Neuronal stem cell (in vitro differentiated cells): ENCODE measurements around the gene NCEH1.

Experiments
- DNase-seq: peaks from one replicate; pipeline ENCODE4 v3.0.0-alpha.2; 2013; ENCODE audit warnings: low spot score
- H2AFZ ChIP-seq: one replicate; pipeline ENCODE4 v1.6.1; 2013; ENCODE audit warnings: mild to moderate bottlenecking, low read length, inconsistent platforms
- H2AK5ac ChIP-seq: 2 replicates; pipeline ENCODE4 v1.6.1; 2013; ENCODE audit warnings: low read depth, mild to moderate bottlenecking, inconsistent platforms, low read length, moderate library complexity, mixed read lengths
- H2BK120ac ChIP-seq: 2 replicates; pipeline ENCODE4 v1.6.1; 2013; ENCODE audit warnings: low read depth, mild to moderate bottlenecking, inconsistent platforms, low read length, moderate library complexity, mixed read lengths
- H2BK12ac ChIP-seq: one replicate; pipeline ENCODE4 v1.6.1; 2013; ENCODE audit warnings: low read length, inconsistent platforms
- H2BK15ac ChIP-seq: 2 replicates; pipeline ENCODE4 v1.6.1; 2013; ENCODE audit warnings: mild to moderate bottlenecking, low read length, inconsistent platforms, mixed read lengths
- H2BK5ac ChIP-seq: one replicate; pipeline ENCODE4 v1.6.1; 2013; ENCODE audit warnings: inconsistent platforms, mild to moderate bottlenecking, low read length, moderate library complexity
- H3K14ac ChIP-seq: one replicate; pipeline ENCODE4 v1.6.1; 2013; ENCODE audit warnings: low read length, inconsistent platforms
- H3K18ac ChIP-seq: 2 replicates; pipeline ENCODE4 v1.6.1; 2013; ENCODE audit warnings: low read length, inconsistent platforms
- H3K23ac ChIP-seq: 2 replicates; pipeline ENCODE4 v1.6.1; 2013; ENCODE audit warnings: low read depth, mild to moderate bottlenecking, mixed read lengths, low read length, inconsistent platforms; ENCODE audit not compliant: poor library complexity
- H3K27ac ChIP-seq: replicated peaks from 3 replicates; pipeline ENCODE4 v1.5.1; 2013; ENCODE audit warnings: low read length, inconsistent platforms
- H3K27me3 ChIP-seq, 3 experiments: 2 replicates each; pipeline ENCODE4 v1.6.1; 2013; ENCODE audit warnings: low read length in 3 of 3, mild to moderate bottlenecking in 2 of 3, inconsistent platforms in 1 of 3, low read depth in 1 of 3, mixed read lengths in 1 of 3, moderate library complexity in 1 of 3; ENCODE audit not compliant: control insufficient read depth in 3 of 3, insufficient read depth in 3 of 3
- H3K36me3 ChIP-seq, 2 donors: replicated peaks in 1 of 2; 2 replicates each; pipeline ENCODE4 v1.6.1; 2013; ENCODE audit warnings: low read length in 2 of 2; ENCODE audit not compliant: control insufficient read depth in 2 of 2, insufficient read depth in 2 of 2
- H3K4ac ChIP-seq: 2 replicates; pipeline ENCODE4 v1.6.1; 2013; ENCODE audit warnings: inconsistent platforms, mild to moderate bottlenecking, low read length, moderate library complexity
- H3K4me1 ChIP-seq, 2 donors: 1 replicate in 1 of 2; 2 replicates in 1 of 2; pipeline ENCODE4 v1.6.1; 2013; ENCODE audit warnings: low read length in 2 of 2, low read depth in 1 of 2; ENCODE audit not compliant: control insufficient read depth in 2 of 2, insufficient read depth in 1 of 2
- H3K4me2 ChIP-seq: one replicate; pipeline ENCODE4 v1.6.1; 2013; ENCODE audit warnings: mild to moderate bottlenecking, low read length, inconsistent platforms; ENCODE audit not compliant: insufficient read depth, poor library complexity, severe bottlenecking
- H3K4me3 ChIP-seq, 2 donors: 2 replicates each; pipeline ENCODE4 v1.5.1; 2013; ENCODE audit warnings: low read length in 2 of 2, mild to moderate bottlenecking in 2 of 2, inconsistent platforms in 1 of 2, moderate library complexity in 1 of 2
- H3K79me1 ChIP-seq: one replicate; pipeline ENCODE4 v1.6.1; 2013; ENCODE audit warnings: low read depth, mild to moderate bottlenecking, inconsistent platforms, low read length, moderate library complexity
- H3K9ac ChIP-seq: one replicate; pipeline ENCODE4 v1.6.1; 2013; ENCODE audit warnings: mild to moderate bottlenecking, low read depth, low read length, inconsistent platforms; ENCODE audit not compliant: poor library complexity
- H3K9me3 ChIP-seq, 2 donors: replicated peaks in 1 of 2; 2 replicates each; pipeline versions ENCODE3 to v1.6.1; 2013; ENCODE audit warnings: low read length in 2 of 2, mild to moderate bottlenecking in 2 of 2, inconsistent platforms in 1 of 2, low read depth in 1 of 2, mixed read lengths in 1 of 2, moderate library complexity in 1 of 2; ENCODE audit not compliant: control insufficient read depth in 2 of 2, insufficient read depth in 1 of 2
- H4K8ac ChIP-seq: one replicate; pipeline ENCODE4 v1.6.1; 2013; ENCODE audit warnings: low read depth, mild to moderate bottlenecking, inconsistent platforms, low read length, moderate library complexity
- H4K91ac ChIP-seq: one replicate; pipeline ENCODE4 v1.6.1; 2013; ENCODE audit warnings: low read length, low read depth, mild to moderate bottlenecking, inconsistent platforms; ENCODE audit not compliant: poor library complexity
- WGBS, 2 donors: extraction: QIAGEN DNeasy Blood & Tissue Kit; methylation state at CpG; one replicate each; pipeline ENCODE4 v1.1.7; 2013; ENCODE audit warnings: missing lambda C conversion rate in 2 of 2, mixed read lengths in 1 of 2; ENCODE audit not compliant: insufficient read length in 2 of 2, insufficient replicate concordance in 1 of 2; ENCODE audit errors: extremely low coverage in 2 of 2; 5-methylcytosine and 5-hydroxymethylcytosine counted together

Gene NCEH1

DNA sequence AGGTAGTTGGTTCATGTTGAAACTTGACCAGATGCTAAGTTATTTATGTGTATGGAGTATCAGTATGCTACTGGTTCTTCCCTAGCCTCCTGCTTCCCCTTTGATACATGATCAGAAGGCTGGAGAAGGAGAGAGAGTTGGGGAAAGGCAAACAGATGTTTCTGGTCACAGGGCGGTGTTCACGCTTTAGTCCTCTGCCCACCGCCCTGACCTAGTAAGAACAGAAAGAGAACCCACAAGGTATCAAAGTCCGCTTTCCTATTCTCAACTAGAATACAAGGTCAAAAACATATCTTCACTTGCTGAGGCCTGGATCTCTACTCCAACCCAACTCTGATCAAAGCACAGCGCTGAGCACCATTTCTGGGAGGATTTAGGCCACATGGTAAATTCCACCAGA, 55.5 kb downstream of the NCEH1 start:
- no peak overlapping the region for H3K18ac ChIP-seq
- WGBS, 2 donors = no CpG with 5 or more reads among the region's 5 CpGs
- H3K36me3 ChIP-seq = no peaks in the 10 kb centered on the region
- H2BK15ac ChIP-seq = no peak overlapping the region
- H3K27ac ChIP-seq = no peak overlapping the region
- no peak overlapping the region for H2BK5ac ChIP-seq
- no peak overlapping the region for H3K9ac ChIP-seq
- no peak overlapping the region for H3K4me3 ChIP-seq
- no peak overlapping the region for H2BK120ac ChIP-seq
- H3K4me1 ChIP-seq = peaks cover 0 to 3% of the 10 kb centered on the region in 2 donors
- H3K27me3 ChIP-seq = no peaks in the 10 kb centered on the region
- no peak for DNase-seq
- no peak overlapping the region for H3K14ac ChIP-seq
- no peak overlapping the region for H3K4me2 ChIP-seq
- no peak overlapping the region for H2AK5ac ChIP-seq
- no peaks in the 10 kb centered on the region for H3K79me1 ChIP-seq
- no peak overlapping the region for H3K23ac ChIP-seq
- H2BK12ac ChIP-seq = no peak overlapping the region
- no peak overlapping the region for H2AFZ ChIP-seq
- H4K8ac ChIP-seq = no peak overlapping the region
- no peaks in the 10 kb centered on the region for H3K9me3 ChIP-seq
- no peak overlapping the region for H4K91ac ChIP-seq
- H3K4ac ChIP-seq = no peak overlapping the region

GRCh38 chr3:172654470-172654869, 56.4 kb downstream of the NCEH1 start:
- no CpG with 5 or more reads among the region's 5 CpGs for WGBS, 2 donors

DNA sequence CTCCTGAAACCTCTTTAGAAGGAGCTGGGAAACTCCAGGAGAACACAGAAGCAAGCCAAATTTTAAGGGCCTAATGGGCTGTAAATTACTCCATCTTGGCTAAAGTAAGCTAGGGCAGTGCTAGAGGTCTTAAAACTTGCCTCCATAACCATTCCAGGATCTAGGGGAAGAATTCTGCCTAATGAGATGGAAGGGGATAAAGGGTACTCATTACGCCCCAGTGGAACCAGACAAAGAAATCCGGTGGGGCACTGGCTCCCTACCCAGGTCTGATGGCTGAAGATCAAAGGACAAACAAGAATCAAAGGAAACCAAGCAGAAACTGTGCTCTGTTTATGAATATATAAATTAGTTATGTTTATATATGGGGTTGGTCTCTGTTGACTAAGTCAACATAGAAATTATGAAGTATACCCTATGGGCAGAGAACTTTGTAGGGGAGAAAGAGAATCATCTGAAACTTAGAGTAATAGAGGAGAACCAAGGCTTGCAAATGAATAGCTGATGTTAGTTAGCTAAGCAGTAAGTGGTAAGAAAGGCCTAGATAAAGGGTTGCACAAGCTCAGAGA, 57.8 kb downstream of the NCEH1 start:
- Histone ChIP-seq H3K4me3 (no peak overlapping the region), H2BK12ac (no peak overlapping the region), H3K9ac (no peak overlapping the region), H2BK15ac (no peak overlapping the region), H3K79me1 (no peaks in the 10 kb centered on the region), H3K27ac (no peak overlapping the region), H4K8ac (no peak overlapping the region), H2AK5ac (no peak overlapping the region), H2BK5ac (no peak overlapping the region), H3K23ac (no peak overlapping the region), H4K91ac (no peak overlapping the region), H3K4ac (no peak overlapping the region), H3K18ac (no peak overlapping the region), H3K4me1 (peaks cover 0 to 3% of the 10 kb centered on the region in 2 donors), H3K4me2 (no peak overlapping the region), H2AFZ (no peak overlapping the region), H2BK120ac (no peak overlapping the region), H3K27me3 (no peaks in the 10 kb centered on the region), H3K9me3 (no peaks in the 10 kb centered on the region), H3K14ac (no peak overlapping the region), H3K36me3 (no peaks in the 10 kb centered on the region)
- peak; percentile 46 for DNase-seq
- WGBS, 2 donors = no CpG with 5 or more reads among the region's 2 CpGs

More at GRCh38 chr3:172654470-172654869, 56.4 kb downstream of the NCEH1 start:
- Histone ChIP-seq H2BK120ac (no peak overlapping the region), H3K79me1 (no peaks in the 10 kb centered on the region), H2BK15ac (no peak overlapping the region), H3K9ac (no peak overlapping the region), H3K4me2 (no peak overlapping the region), H3K18ac (no peak overlapping the region), H2AK5ac (no peak overlapping the region), H3K36me3 (no peaks in the 10 kb centered on the region), H4K8ac (no peak overlapping the region), H3K4ac (no peak overlapping the region), H3K14ac (no peak overlapping the region), H3K27me3 (no peaks in the 10 kb centered on the region), H3K27ac (no peak overlapping the region), H2BK12ac (no peak overlapping the region), H3K23ac (no peak overlapping the region), H3K9me3 (no peaks in the 10 kb centered on the region), H2BK5ac (no peak overlapping the region), H3K4me1 (peaks cover 0 to 3% of the 10 kb centered on the region in 2 donors), H3K4me3 (no peak overlapping the region), H4K91ac (no peak overlapping the region), H2AFZ (no peak overlapping the region)
- no peak for DNase-seq

DNA sequence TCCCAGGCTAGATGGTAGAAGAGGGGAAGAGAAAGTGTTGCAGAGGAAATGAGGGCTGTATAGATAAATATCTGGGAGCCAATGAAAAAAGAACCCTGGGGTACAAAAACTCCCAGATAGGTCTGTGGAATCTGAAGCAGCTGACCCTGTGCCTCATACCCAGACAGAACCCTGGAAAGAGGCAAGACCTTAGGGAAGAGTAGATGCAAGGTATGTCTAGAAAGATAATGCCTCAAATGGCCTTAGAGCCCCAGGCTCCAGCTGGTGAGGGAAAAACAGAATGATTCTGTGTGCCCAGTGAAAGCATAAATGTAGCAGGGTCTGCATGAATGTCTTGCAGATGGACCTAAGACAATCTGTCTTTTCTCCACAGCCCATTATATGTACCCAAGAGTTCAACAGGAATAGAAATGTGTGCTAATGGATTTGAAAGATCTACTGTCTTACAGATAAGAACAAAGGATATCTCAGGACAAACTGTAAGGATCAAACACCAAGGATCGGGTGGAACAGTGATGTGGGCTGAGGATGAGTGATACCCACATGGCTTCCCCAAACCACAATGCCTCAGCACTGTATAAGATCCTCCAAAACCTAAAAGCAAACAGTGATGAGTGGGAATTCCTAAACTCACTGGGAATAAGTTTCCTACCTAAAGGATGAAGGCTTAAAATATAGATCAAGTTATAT, 58.8 kb downstream of the NCEH1 start:
- no peak overlapping the region for H3K18ac ChIP-seq
- no peak overlapping the region for H3K4ac ChIP-seq
- H2BK5ac ChIP-seq = no peak overlapping the region
- H3K23ac ChIP-seq = no peak overlapping the region
- H3K9ac ChIP-seq = no peak overlapping the region
- WGBS, 2 donors = no CpG with 5 or more reads among the region's 1 CpG
- no peak overlapping the region for H3K4me2 ChIP-seq
- no peak overlapping the region for H4K91ac ChIP-seq
- H3K14ac ChIP-seq = no peak overlapping the region
- H3K9me3 ChIP-seq = no peaks in the 10 kb centered on the region
- no peak overlapping the region for H2AK5ac ChIP-seq
- H4K8ac ChIP-seq = no peak overlapping the region
- H3K36me3 ChIP-seq = no peaks in the 10 kb centered on the region
- no peak overlapping the region for H2BK120ac ChIP-seq
- DNase-seq = no peak
- H3K4me3 ChIP-seq = no peak overlapping the region
- H2BK15ac ChIP-seq = no peak overlapping the region
- H3K79me1 ChIP-seq = no peaks in the 10 kb centered on the region
- no peak overlapping the region for H2BK12ac ChIP-seq
- no peaks in the 10 kb centered on the region for H3K27me3 ChIP-seq
- H2AFZ ChIP-seq = no peak overlapping the region
- H3K4me1 ChIP-seq = peaks cover 0 to 3% of the 10 kb centered on the region in 2 donors
- no peak overlapping the region for H3K27ac ChIP-seq
